Iris pigment epithelial cell (primary cell): Measurements from ENCODE around the gene MALAT1.
"Not testable (repeated sequence)": the region's sequence is repeated elsewhere in the genome, so short reads cannot be mapped to it uniquely, and the experiment has no call there.

Experiments
- DNase-seq: peaks from one replicate; pipeline ENCODE4 v3.0.0-alpha.2; 2011; ENCODE audit warnings: low read depth

The MALAT1 gene

DNA sequence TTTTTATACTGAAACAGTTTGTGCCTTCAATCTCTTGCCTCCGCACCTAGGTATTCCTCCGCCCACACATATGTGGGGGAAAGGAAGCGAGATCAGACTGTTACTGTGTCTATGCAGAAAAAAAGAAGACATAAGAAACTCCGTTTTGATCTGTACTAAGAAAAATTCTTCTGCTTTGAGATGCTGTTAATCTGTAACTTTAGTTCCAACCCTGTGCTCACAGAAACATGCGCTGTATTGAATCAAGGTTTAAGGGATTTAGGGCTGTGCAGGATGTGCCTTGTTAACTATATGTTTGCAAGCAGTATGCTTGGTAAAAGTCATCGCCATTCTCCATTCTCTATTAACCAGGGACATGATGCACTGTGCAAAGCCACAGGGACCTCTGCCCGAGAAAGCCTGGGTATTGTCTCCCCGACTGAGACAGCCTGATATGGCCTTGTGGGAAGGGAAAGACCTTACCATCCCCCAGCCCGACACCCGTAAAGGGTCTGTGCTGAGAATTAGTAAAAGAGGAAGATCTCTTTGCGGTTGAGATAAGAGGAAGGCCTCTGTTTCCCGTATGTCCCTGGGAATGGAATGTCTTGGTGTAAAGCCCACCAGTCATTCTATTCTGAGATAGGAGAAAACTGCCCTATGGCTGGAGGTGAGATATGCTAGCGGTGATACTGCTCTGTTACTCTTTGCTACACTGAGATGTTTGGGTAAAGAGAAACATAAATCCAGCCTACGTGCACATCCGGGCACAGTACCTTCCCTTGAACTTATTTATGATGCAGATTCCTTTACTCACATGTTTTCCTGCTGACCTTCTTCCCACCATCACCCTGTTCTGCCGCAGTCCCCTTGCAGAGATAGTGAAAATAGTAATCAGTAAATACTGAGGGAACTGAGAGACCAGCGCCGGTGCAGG lies 24.1 kb downstream of the MALAT1 start:
- DNase-seq: peak; percentile 42

DNA sequence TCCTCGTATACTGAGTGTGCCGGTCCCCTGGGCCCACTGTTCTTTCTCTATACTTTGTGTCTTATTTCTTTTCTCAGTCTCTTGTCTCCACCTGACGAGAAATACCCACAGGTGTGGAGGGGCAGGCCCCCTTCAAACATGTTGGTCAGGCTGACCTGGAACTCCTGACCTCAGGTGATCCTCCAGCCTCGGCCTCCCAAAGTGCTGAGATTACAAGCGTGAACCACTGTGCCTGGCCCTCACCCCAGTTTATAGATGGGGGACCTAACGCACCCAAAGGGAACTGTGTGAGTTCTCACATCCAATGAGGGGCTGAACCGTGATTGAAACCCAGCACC lies 24.8 kb downstream of the MALAT1 start:
- not testable (repeated sequence) for DNase-seq

DNA sequence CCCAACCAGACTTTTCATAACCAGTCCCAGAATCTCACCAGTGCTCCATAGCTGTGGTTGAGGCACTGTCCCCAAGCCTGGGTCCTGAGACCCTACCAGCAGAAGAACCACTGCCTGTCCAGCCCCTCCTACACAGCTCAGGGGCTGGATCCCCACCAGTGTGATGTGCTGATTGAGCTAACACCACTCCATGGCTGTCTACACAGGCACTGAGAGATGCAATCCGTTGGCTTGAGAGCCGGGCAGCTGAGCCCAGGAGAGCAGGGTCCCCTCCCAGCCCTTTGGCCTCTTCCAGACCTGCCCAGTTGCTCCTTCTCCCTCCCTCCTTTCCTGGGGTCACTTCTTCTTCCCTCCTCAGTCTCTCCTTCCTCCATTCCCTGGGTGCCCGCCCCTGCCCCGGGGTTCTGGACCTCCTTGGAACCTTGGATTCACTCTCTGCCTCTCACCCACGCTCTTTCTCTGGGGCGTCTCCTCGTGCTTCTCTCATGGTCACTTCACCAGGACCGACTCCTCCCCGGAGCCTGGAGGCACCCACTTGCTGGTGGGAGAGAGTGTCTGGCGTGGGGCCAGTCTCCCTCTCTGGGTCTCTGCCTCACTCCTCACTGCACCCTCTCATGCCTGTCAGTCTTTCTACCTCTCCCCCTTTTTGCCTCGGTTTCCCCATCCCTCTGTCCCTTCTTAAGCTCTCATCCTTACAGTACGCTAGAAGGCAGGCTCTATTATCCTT lies 25.3 kb downstream of the MALAT1 start:
- DNase-seq: no peak

DNA sequence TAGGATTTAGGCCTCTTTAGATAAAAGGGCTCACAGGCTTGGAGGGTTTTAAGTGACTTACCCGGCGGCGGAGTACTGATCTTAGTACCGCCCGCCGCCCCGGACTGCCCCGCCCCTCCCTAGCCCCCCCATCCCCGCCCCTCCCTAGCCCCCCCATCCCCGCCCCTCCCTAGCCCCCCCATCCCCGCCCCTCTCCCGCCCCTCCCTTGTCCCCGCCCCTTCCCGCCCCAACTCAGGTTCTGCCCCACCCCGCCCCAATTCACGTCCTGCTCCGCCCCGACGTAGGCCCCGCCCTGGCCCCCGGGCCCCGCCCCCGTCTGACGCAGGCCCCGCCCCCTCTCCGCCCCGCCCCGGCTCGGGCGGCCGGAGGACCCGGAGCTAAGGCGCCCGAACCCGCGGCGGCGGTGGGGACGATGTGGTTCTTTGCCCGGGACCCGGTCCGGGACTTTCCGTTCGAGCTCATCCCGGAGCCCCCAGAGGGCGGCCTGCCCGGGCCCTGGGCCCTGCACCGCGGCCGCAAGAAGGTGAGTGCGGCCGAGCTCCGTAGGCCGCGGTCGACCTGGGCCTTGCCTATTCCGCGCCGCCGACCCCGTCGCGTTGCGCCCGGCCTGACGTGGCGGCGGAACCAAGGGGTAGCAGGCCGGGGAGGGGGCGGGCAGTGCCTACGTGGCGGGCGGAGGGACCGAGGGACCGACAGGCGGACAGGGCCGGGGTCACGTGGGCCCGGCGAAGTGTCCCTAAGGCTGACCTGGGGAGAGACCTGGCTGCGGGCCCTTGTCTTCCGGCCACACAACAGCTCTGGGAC lies 26.1 kb downstream of the MALAT1 start, which contains the start of gene SCYL1:
Gene SCYL1 (plus strand): TSS at position 343 of the 805 bp plus-strand sequence. CDS start 71 bp downstream, at position 414.
- DNase-seq: peak; percentile 75

DNA sequence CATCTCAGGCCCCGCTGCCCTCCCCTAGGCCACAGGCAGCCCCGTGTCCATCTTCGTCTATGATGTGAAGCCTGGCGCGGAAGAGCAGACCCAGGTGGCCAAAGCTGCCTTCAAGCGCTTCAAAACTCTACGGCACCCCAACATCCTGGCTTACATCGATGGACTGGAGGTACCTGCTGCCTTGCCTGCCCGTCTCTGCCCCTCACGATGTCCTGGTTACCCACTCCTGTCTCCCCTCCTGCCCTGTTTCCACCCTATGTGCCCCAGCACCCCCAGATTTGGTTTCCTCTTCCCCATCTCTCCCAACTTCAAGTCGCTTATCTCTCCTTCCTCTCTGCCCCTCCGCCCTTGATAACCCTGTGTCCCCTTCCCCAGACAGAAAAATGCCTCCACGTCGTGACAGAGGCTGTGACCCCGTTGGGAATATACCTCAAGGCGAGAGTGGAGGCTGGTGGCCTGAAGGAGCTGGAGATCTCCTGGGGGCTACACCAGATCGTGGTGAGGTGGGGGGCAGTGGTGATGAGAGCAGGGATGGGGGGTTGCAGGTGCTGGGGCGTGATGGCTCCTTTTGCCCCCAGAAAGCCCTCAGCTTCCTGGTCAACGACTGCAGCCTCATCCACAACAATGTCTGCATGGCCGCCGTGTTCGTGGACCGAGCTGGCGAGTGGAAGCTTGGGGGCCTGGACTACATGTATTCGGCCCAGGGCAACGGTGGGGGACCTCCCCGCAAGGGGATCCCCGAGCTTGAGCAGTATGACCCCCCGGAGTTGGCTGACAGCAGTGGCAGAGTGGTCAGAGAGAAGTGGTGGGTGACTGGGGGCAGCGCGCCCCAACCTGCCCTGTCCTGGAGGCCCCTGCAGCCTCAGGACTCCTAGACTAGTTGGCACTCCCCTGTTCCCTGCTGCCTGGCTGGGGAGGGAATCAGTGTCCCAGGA lies 27.0 kb downstream of the MALAT1 start:
- peak; percentile 32 for DNase-seq

DNA sequence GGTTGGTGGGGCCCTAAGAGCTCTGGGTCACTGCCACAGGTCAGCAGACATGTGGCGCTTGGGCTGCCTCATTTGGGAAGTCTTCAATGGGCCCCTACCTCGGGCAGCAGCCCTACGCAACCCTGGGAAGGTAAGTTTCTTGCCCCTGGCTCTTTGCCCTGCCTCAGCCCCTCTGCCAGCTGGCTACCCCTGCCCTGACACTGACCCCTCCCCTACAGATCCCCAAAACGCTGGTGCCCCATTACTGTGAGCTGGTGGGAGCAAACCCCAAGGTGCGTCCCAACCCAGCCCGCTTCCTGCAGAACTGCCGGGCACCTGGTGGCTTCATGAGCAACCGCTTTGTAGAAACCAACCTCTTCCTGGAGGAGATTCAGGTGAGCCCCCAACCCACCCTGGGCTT lies 27.9 kb downstream of the MALAT1 start:
- no peak for DNase-seq

GRCh38 chr11:65528819-65529350 lies 30.0 kb downstream of the MALAT1 start:
- no peak for DNase-seq

DNA sequence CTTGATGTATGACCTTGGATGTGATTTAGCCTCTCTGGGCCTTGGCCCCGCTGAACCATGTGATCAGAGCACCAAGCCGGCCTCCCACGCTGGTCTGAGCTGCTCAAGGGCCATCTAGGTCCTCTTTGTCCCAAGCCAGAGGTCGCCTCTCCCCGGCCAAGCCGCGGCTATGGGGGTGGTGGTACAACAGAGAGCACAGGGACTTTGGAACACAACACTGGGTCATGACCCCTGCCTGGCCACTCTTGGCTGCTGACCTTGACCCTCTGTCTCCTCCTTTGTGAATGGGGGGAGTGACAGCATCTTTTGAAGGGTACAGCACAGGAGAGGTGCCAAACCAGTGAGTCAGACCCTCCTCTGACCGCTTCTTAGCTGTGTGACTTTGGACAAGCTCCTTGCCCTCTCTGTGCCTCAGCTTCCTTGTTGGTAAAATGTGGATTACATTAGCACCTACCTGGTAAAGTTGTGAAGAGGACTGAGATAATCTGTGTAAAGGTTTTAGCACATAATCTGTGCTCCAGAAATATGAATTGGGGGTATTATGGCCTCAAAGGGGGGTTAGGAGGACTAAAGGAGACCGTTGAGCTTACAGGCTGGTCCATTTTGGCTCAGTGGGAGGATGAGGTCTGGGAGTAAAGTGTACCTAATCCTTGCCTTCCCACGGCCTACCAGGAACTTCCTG lies 30.8 kb downstream of the MALAT1 start:
- DNase-seq: no peak

GRCh38 chr11:65530157-65530496 lies 31.3 kb downstream of the MALAT1 start:
- DNase-seq: no peak

- no peak for DNase-seq
These were observed 33.7 kb downstream of the MALAT1 start for GRCh38 chr11:65532388-65533064.

DNA sequence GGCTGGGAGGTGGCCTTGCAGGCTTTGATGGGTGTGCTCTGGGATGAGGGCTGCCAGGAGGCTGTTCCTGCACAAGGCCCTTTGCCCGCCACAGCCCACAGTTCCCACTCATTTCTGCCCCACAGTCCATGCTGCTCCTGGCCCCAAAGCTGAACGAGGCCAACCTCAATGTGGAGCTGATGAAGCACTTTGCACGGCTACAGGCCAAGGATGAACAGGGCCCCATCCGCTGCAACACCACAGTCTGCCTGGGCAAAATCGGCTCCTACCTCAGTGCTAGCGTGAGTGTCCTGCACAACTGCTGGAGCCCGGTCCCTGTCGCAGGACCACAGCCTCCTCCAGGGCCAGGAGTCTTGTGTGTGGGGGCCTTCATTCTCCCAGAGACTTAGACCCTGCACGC lies 36.3 kb downstream of the MALAT1 start:
- no peak for DNase-seq

DNA sequence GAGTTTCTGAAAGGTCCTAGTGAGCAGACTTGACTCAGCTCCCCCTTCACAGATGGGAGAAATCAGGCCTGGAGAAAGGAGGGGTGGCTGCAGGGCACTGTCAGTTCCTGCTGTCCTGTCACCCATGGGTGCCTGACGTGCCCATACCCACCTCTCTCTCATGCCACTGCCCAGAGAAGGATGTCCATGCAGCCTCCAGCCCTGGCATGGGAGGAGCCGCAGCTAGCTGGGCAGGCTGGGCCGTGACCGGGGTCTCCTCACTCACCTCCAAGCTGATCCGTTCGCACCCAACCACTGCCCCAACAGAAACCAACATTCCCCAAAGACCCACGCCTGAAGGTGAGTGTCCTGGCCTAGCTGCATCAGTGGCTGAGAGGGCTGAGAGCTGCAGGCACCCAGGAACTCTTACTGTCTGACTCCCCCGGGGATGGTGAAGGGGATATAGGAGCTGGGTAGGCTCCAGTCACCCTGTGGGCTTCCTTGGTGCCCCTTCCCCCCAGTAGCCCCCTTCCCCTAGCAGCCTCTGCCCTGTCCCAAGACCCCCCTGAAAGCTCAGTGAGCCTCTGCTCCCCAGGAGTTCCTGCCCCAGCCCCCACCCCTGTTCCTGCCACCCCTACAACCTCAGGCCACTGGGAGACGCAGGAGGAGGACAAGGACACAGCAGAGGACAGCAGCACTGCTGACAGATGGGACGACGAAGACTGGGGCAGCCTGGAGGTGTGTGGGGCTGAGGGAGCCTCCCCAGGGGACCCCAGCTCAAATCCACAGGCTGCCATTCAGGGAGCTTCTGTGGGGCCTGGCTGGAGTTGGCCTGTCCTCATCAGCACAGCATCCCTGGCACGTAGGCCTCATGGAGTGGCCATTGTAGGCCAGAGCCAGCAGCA lies 37.8 kb downstream of the MALAT1 start:
- DNase-seq: no peak

GRCh38 chr11:65537296-65537597 lies 38.4 kb downstream of the MALAT1 start:
- no peak for DNase-seq

DNA sequence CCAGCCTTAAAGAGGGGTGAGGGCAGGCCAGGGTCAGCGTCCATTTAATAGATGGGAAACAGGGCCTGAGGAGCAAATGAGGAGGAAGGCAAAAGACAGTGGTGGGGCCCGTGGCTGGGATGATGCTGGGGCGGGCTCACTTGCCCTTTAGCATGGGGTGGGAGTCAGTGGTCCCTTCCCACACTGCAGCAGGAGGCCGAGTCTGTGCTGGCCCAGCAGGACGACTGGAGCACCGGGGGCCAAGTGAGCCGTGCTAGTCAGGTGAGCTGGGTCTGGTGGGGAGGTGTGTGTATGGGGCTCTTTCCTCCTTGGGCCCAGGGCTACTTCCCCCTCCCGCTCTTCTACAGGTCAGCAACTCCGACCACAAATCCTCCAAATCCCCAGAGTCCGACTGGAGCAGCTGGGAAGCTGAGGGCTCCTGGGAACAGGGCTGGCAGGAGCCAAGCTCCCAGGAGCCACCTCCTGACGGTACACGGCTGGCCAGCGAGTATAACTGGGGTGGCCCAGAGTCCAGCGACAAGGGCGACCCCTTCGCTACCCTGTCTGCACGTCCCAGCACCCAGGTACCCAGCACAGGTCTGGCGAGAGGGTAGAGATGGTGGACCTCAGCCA lies 38.9 kb downstream of the MALAT1 start:
- no peak for DNase-seq

DNA sequence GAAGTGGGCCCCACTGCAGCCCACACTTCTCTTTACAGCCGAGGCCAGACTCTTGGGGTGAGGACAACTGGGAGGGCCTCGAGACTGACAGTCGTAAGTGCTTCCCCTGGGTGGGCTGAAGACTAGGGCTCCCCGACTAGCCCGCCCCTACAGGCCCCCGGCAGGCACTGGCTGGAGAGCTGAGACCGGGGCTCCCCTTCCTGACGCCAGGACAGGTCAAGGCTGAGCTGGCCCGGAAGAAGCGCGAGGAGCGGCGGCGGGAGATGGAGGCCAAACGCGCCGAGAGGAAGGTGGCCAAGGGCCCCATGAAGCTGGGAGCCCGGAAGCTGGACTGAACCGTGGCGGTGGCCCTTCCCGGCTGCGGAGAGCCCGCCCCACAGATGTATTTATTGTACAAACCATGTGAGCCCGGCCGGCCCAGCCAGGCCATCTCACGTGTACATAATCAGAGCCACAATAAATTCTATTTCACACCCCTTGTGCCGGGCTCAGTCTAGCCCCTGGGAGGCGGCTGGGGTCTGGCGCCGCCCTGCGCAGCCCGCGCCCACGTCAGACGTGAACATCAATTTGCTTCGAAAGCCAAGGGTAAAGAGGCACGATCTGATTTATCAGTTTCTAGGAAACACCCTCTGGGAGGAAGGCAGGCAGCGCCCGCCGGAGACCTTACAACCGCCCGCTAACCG lies 39.5 kb downstream of the MALAT1 start:
- DNase-seq: no peak

DNA sequence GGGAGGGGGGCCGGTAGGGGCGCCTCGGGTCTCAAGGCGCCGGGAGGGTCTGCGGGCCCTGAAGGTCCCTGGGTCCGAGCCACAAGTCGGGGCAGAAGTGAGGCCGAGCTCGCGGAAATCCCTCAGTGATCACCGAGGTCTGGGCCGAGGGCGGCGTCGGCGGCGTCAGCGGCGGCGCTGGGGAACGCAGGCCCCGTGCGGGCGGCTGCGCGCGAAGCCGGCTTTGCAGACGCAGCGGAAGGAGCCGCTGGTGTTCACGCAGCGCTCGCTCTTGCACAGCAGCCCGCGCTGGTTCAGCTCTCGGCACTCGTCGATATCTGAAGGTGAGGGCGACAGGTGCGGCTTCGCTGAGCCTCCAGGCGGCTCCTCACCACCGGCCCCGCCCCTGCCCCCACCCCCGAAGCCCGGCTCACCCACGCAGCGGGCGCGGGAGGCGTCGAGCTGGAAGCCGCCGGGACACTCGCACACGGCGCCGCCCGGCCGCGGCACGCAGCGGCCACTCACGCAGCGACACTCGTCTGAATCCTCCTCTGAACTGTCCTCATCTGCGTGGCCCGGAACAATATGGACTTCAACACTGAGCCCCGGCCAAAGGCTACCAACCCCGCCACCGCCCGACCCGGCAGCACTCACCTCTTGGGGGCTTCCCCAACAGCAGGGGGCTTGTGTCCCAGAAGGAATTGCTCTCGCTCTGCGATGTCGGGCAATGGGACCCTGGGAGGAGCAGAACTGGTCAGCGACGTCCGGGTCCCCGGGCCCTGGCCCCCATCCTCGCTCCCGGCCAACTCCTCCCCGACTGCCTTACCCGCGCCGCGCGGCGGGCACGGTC lies 40.3 kb downstream of the MALAT1 start:
- no peak for DNase-seq

DNA sequence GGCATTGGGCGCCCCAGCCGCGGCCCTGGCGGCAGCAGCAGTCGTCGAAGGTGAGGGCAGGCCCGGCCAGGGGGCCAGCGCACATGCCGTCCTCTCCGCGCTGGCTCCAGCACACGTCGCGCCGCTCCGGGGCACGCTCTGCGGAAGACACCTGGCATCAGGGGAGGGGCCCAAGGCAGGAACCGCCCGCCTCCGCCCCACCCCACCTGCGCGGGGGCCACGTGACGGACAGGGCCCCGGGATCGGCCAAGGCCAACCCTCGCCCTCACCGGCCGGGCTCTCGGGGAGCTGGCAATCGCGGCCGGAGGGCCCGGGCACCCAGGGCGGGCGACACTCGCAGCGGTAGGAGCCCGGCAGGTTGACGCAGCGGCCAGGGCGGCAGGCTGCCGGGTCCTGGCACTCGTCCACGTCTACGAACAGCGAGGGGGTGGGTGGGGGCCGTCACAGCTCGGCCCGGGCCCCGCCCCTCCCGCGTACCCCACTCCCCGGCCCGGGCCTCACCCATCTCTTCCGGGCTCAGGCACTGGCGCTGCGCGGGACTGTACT lies 41.0 kb downstream of the MALAT1 start:
- no peak for DNase-seq
